Esophagus (tissue), 2 donors: ENCODE data around the gene RTL5. TPM values are rescaled to one million over a fixed set of nuclear protein-coding genes. Genes with fewer than 3 reads are reported as not detected.

ENCODE experiments used
- H3K27ac ChIP-seq, 2 donors: one replicate each; pipeline ENCODE4 v1.5.1; 2013; ENCODE audit warnings: low read depth in 2 of 2, mild to moderate bottlenecking in 2 of 2, inconsistent platforms in 1 of 2, low read length in 1 of 2, moderate library complexity in 1 of 2
- H3K27me3 ChIP-seq, 2 donors: one replicate each; pipeline ENCODE4 v1.6.1; 2013; ENCODE audit warnings: low read length in 2 of 2, control low read depth in 1 of 2, mild to moderate bottlenecking in 1 of 2; ENCODE audit not compliant: insufficient read depth in 2 of 2, control insufficient read depth in 1 of 2
- H3K36me3 ChIP-seq, 2 donors: one replicate each; pipeline ENCODE4 v1.6.1; 2013; ENCODE audit warnings: low read length in 1 of 2; ENCODE audit not compliant: control insufficient read depth in 2 of 2, insufficient read depth in 2 of 2
- H3K4me1 ChIP-seq, 2 donors: one replicate each; pipeline ENCODE4 v1.6.1; 2013; ENCODE audit warnings: low read length in 1 of 2; ENCODE audit not compliant: control insufficient read depth in 2 of 2, insufficient read depth in 2 of 2
- H3K4me3 ChIP-seq, 2 donors: one replicate each; pipeline ENCODE4 v1.5.1; 2013; ENCODE audit warnings: low read length in 2 of 2, mild to moderate bottlenecking in 2 of 2, low read depth in 1 of 2, moderate library complexity in 1 of 2
- H3K9me3 ChIP-seq, 2 donors: one replicate each; pipeline ENCODE4 v1.6.1; 2013; ENCODE audit warnings: mild to moderate bottlenecking in 2 of 2, low read depth in 1 of 2, low read length in 1 of 2, moderate library complexity in 1 of 2; ENCODE audit not compliant: control insufficient read depth in 2 of 2, insufficient read depth in 1 of 2
- WGBS, 2 donors: extraction: QIAGEN DNeasy Blood & Tissue Kit; methylation state at CpG; one replicate each; pipeline ENCODE4 v1.1.7; 2013; 5-methylcytosine and 5-hydroxymethylcytosine counted together
- polyA plus RNA-seq, 2 donors: library from polyadenylated mRNA; stranded (reverse); fragments of 200-250 nt; gene quantifications; one replicate each; pipeline ENCODE4 v1.2.3, GENCODE V29; 2013
- donor health status: healthy with polysubstance abuse.
- donor health status: Bipolar disorder and iron deficiency.

The RTL5 gene
- polyA plus RNA-seq, 2 donors: 0.92 to 1.2 TPM

GRCh38 chrX:72113461-72113860 is 18.3 kb downstream of the RTL5 start:
- Histone ChIP-seq H3K27me3 (peaks cover 0 to 7% of the 10 kb centered on the region in 2 donors), H3K4me3 (no peak overlapping the region), H3K27ac (no peak overlapping the region), H3K36me3 (no peaks in the 10 kb centered on the region), H3K9me3 (no peaks in the 10 kb centered on the region), H3K4me1 (no peaks in the 10 kb centered on the region)
- WGBS, 2 donors: 77 to 90% methylated on average over 6 of the region's 6 CpGs

GRCh38 chrX:72110876-72111708 is 20.6 kb downstream of the RTL5 start:
- Histone ChIP-seq H3K4me3 (no peak overlapping the region), H3K27me3 (peaks cover 0 to 7% of the 10 kb centered on the region in 2 donors), H3K4me1 (no peaks in the 10 kb centered on the region), H3K9me3 (no peaks in the 10 kb centered on the region), H3K27ac (no peak overlapping the region), H3K36me3 (no peaks in the 10 kb centered on the region)
- 77 to 89% methylated on average over 11 of the region's 11 CpGs for WGBS, 2 donors

DNA sequence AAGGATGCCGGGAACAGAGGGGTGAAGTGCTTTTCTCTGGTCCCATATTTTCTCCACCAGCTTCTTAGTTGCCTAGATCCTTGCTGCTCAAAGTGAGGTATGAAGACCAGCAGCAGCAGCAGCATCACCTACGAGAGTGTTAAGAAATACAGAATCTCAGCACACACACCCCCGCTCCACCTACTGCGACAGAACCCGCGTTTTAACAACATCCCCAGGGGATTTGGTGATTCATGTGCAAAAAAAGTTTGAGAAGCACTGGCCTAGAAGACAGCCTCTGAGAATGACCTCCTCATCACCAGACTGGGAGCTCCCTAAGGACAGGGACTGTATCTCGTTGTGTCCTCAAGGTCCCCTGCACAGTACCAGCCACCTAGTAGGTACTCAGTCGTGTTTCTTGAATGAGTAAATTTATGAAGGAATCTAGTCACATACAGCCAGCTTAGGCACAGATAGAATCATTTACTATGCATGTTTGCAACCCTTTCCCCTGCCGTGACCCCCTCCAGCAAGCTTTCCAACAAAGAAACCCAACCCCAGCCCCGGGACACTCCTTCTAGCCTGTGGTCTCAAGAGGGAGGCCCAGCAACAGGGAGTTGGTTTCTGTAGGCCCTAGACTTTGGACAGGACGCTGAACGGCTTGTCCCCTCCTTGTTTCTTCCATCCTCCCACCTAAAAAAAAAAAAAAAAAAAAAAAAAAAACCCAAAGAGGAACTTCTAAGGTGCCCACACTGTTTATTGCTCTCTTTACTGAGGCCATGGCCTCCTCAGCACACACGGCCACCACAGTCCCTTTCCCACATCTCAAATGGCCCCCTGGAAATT is 21.5 kb downstream of the RTL5 start:
- H3K9me3 ChIP-seq: no peaks in the 10 kb centered on the region
- H3K27me3 ChIP-seq: peaks cover 0 to 4% of the 10 kb centered on the region in 2 donors
- no peak overlapping the region for H3K4me3 ChIP-seq
- H3K4me1 ChIP-seq: no peaks in the 10 kb centered on the region
- no peaks in the 10 kb centered on the region for H3K36me3 ChIP-seq
- no peak overlapping the region for H3K27ac ChIP-seq
- 57 to 65% methylated on average over 13 of the region's 13 CpGs for WGBS, 2 donors

- no peaks in the 10 kb centered on the region for H3K9me3 ChIP-seq
- no peaks in the 10 kb centered on the region for H3K27me3 ChIP-seq
- no peak overlapping the region for H3K27ac ChIP-seq
- no peak overlapping the region for H3K4me3 ChIP-seq
- H3K36me3 ChIP-seq: no peaks in the 10 kb centered on the region
- 93 to 96% methylated on average over 10 of the region's 10 CpGs for WGBS, 2 donors
- H3K4me1 ChIP-seq: no peaks in the 10 kb centered on the region
Measured at GRCh38 chrX:72108666-72109065, 23.0 kb downstream of the RTL5 start.

GRCh38 chrX:72107841-72108595 is 23.7 kb downstream of the RTL5 start:
- Histone ChIP-seq H3K4me3 (no peak overlapping the region), H3K36me3 (no peaks in the 10 kb centered on the region), H3K9me3 (no peaks in the 10 kb centered on the region), H3K27me3 (no peaks in the 10 kb centered on the region), H3K27ac (no peak overlapping the region), H3K4me1 (no peaks in the 10 kb centered on the region)
- WGBS, 2 donors: 85 to 87% methylated on average over 12 of the region's 12 CpGs

DNA sequence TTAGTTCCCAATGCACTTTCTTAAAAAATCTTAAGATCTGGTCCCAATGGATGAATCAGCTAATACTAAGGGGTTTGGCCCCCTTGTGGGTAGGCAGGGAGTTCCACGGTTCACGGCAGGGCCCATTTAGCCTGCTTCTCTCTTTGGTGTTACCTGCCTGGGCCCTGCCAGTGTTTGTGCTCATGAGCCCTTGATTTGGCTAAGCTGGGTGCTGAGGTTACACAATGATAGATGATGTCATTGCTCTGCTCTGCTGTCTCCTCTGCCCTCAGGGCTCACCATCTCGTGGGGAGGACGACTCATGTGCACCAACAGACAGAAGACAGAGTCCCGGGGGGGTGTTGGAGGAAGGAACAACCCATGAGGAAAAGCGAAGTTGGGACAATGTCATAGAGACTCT is 24.4 kb downstream of the RTL5 start:
- H3K36me3 ChIP-seq: no peaks in the 10 kb centered on the region
- no peak overlapping the region for H3K27ac ChIP-seq
- no peaks in the 10 kb centered on the region for H3K4me1 ChIP-seq
- no peak overlapping the region for H3K4me3 ChIP-seq
- WGBS, 2 donors: 45 to 67% methylated on average over 6 of the region's 6 CpGs
- no peaks in the 10 kb centered on the region for H3K9me3 ChIP-seq
- no peaks in the 10 kb centered on the region for H3K27me3 ChIP-seq

GRCh38 chrX:72105436-72105835 is 26.3 kb downstream of the RTL5 start:
- no peaks in the 10 kb centered on the region for H3K4me1 ChIP-seq
- no peaks in the 10 kb centered on the region for H3K27me3 ChIP-seq
- no peak overlapping the region for H3K27ac ChIP-seq
- H3K9me3 ChIP-seq: no peaks in the 10 kb centered on the region
- 72 to 73% methylated on average over 6 of the region's 6 CpGs for WGBS, 2 donors
- no peak overlapping the region for H3K4me3 ChIP-seq
- H3K36me3 ChIP-seq: no peaks in the 10 kb centered on the region

DNA sequence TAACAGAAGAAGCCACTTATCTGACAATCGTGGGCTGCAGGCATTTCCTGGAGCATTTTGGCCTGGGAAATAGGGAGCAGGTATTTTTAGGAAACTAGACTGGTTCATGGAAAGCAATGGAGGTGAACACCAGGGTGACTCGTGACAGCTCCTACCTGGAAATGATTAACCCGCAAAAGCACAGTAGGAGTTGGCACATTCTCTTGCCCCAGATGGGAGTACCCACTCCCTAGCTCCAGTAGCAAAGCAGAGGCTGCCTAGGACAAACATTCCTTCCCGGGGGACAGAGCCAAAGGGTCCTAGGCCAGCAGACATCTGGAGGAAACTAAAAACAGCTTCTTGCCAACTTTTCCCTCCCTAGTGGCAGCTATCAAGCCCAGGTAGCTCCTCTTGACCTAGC is 29.0 kb downstream of the RTL5 start:
- H3K27ac ChIP-seq: no peak overlapping the region
- H3K27me3 ChIP-seq: no peaks in the 10 kb centered on the region
- H3K4me3 ChIP-seq: no peak overlapping the region
- H3K9me3 ChIP-seq: no peaks in the 10 kb centered on the region
- no peaks in the 10 kb centered on the region for H3K36me3 ChIP-seq
- 56 to 63% methylated on average over 4 of the region's 4 CpGs for WGBS, 2 donors
- H3K4me1 ChIP-seq: no peaks in the 10 kb centered on the region

DNA sequence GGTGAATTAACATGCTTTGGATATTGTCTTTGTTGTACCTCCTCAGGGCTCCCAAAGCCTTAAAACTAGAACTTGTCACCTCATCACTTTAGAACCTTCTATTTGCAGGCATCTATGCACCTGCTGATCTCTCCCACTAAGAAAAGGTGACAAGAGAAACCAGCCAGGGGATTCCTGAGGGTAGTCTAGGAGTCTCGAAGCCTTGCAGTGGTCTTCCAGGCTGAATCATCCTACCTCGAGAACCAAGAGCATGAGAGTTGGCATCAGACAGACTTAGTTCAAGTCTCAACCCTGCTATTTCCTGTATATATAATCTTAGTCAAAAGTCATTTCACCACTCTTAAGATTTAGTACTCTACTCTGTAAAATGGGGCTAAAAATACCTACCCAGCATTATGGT is 29.6 kb downstream of the RTL5 start:
- H3K27ac ChIP-seq: no peak overlapping the region

More for the DNA sequence above, 29.6 kb downstream of the RTL5 start:
- no peak overlapping the region for H3K4me3 ChIP-seq
- H3K9me3 ChIP-seq: no peaks in the 10 kb centered on the region
- H3K4me1 ChIP-seq: no peaks in the 10 kb centered on the region
- H3K27me3 ChIP-seq: no peaks in the 10 kb centered on the region
- no peaks in the 10 kb centered on the region for H3K36me3 ChIP-seq
- 79 to 85% methylated on average over 2 of the region's 2 CpGs for WGBS, 2 donors
